Measurements from ENCODE around the gene PROK2. TPM values are rescaled to one million over a fixed set of nuclear protein-coding genes. Genes with fewer than 3 reads are reported as not detected.

PROK2 gene
- total and polyA plus RNA-seq, 2 donors (not counting 1 experiment from before 2014, with no cell fraction given), result 0.06 TPM; not detected in 1

GRCh38 chr3:71724584-71725270 lies 60.2 kb downstream of the PROK2 start:
- Histone ChIP-seq H3K79me2 (ENCODE audit: control insufficient read depth, insufficient read depth, low read length) (no peaks in the 10 kb centered on the region), H2AFZ (ENCODE audit: insufficient read depth, low read depth, low read length, poor library complexity, severe bottlenecking) (peak overlapping the region; percentile 90), H4K20me1 (ENCODE audit: control insufficient read depth, insufficient read depth, low read length, poor library complexity, severe bottlenecking) (no peaks in the 10 kb centered on the region), H3K4me3 (ENCODE audit: control extremely low read depth in 1 of 5, extremely low read depth in 1 of 5, insufficient read depth in 1 of 5, low read depth in 2 of 5, low read length in 4 of 5) (peak overlapping the region; percentile 59 to 71 (median 68)), H3K36me3 (replicated peaks in 1 of 2; ENCODE audit: control extremely low read depth in 1 of 2, control insufficient read depth in 1 of 2, extremely low read depth in 1 of 2, insufficient read depth in 2 of 2, low read length in 1 of 2) (no peaks in the 10 kb centered on the region), H3K9me3 (ENCODE audit: control extremely low read depth in 1 of 3, control insufficient read depth in 2 of 3, insufficient read depth in 1 of 3, low read length in 2 of 3) (no peaks in the 10 kb centered on the region), H3K27me3 (replicated peaks in 1 of 4; ENCODE audit: control extremely low read depth in 1 of 4, control insufficient read depth in 3 of 4, insufficient read depth in 4 of 4, low read length in 3 of 4) (peaks cover 0 to 29% (median 0%) of the 10 kb centered on the region in 4 experiments), H3K9ac (ENCODE audit: low read length) (peak overlapping the region; percentile 70), H3K27ac (ENCODE audit: low read length in 2 of 2) (no peak overlapping the region), H3K4me1 (ENCODE audit: control insufficient read depth in 2 of 2, insufficient read depth in 2 of 2, low read length in 2 of 2) (peaks cover 24 to 29% of the 10 kb centered on the region in 2 donors), H3K4me2 (replicated peaks; ENCODE audit: low read depth, low read length, poor library complexity, severe bottlenecking) (peak overlapping the region; percentile 97)
- H3K27ac Mint-ChIP-seq, result no peak overlapping the region
- intact Hi-C loops (cut with micrococcal nuclease), result loop anchor here (10.0 kb wide), 2 partner anchors 380 to 1270 kb away; partner anchors contain the start of gene PPP4R2
- 1% methylated on average over 67 of the region's 73 CpGs for WGBS (ENCODE audit: insufficient coverage)
- peak; percentile 57 for ATAC-seq (ENCODE audit: low read depth)
- H3K27me3 Mint-ChIP-seq, result peaks cover 10% of the 10 kb centered on the region
- peak overlapping the region; percentile 82 for H3K4me3 Mint-ChIP-seq
- POLR2A ChIA-PET, result no interaction called here
- peaks cover 38% of the 10 kb centered on the region for H3K4me1 Mint-ChIP-seq
- H3K9me3 Mint-ChIP-seq (ENCODE audit: insufficient read depth), result no peaks in the 10 kb centered on the region
- DNase-seq, result peak; percentile 64
- TF ChIP-seq CTCF (IDR thresholded peaks at IDR 0.05) (no peak), EZH2 (IDR thresholded peaks at IDR 0.05; ENCODE audit: borderline replicate concordance, insufficient read depth, low read depth, low read length, poor library complexity, severe bottlenecking) (no peak)
- CTCF ChIA-PET, result interaction anchor here (1.0 to 3.0 kb wide), 2 partner anchors 12 to 1098 kb away, joined by 6 to 22 read pairs; no protein-coding TSS in a partner anchor

GRCh38 chr3:71724171-71724453 lies 60.8 kb downstream of the PROK2 start:
- TF ChIP-seq EZH2 (IDR thresholded peaks at IDR 0.05; ENCODE audit: borderline replicate concordance, insufficient read depth, low read depth, low read length, poor library complexity, severe bottlenecking), result no peak
- no peak for TF ChIP-seq CTCF (IDR thresholded peaks at IDR 0.05)
- intact Hi-C loops (cut with micrococcal nuclease), result loop anchor here (10.0 kb wide), 2 partner anchors 381 to 1271 kb away; partner anchors contain the start of gene PPP4R2
- no peak for ATAC-seq (ENCODE audit: low read depth)
- Histone ChIP-seq H3K4me3 (ENCODE audit: control extremely low read depth in 1 of 5, extremely low read depth in 1 of 5, insufficient read depth in 1 of 5, low read depth in 2 of 5, low read length in 4 of 5) (peak overlapping the region; percentile 59 to 71 (median 68)), H3K27ac (ENCODE audit: low read length in 2 of 2) (no peak overlapping the region), H3K27me3 (replicated peaks in 1 of 4; ENCODE audit: control extremely low read depth in 1 of 4, control insufficient read depth in 3 of 4, insufficient read depth in 4 of 4, low read length in 3 of 4) (peaks cover 0 to 27% (median 0%) of the 10 kb centered on the region in 4 experiments), H2AFZ (ENCODE audit: insufficient read depth, low read depth, low read length, poor library complexity, severe bottlenecking) (peak overlapping the region; percentile 90), H3K36me3 (replicated peaks in 1 of 2; ENCODE audit: control extremely low read depth in 1 of 2, control insufficient read depth in 1 of 2, extremely low read depth in 1 of 2, insufficient read depth in 2 of 2, low read length in 1 of 2) (no peaks in the 10 kb centered on the region), H3K9me3 (ENCODE audit: control extremely low read depth in 1 of 3, control insufficient read depth in 2 of 3, insufficient read depth in 1 of 3, low read length in 2 of 3) (no peaks in the 10 kb centered on the region), H3K4me2 (replicated peaks; ENCODE audit: low read depth, low read length, poor library complexity, severe bottlenecking) (peak overlapping the region; percentile 97), H3K79me2 (ENCODE audit: control insufficient read depth, insufficient read depth, low read length) (no peaks in the 10 kb centered on the region), H4K20me1 (ENCODE audit: control insufficient read depth, insufficient read depth, low read length, poor library complexity, severe bottlenecking) (no peaks in the 10 kb centered on the region), H3K9ac (ENCODE audit: low read length) (peak overlapping the region; percentile 70), H3K4me1 (ENCODE audit: control insufficient read depth in 2 of 2, insufficient read depth in 2 of 2, low read length in 2 of 2) (peaks cover 24 to 29% of the 10 kb centered on the region in 2 donors)
- Mint-ChIP-seq H3K4me1 (peaks cover 34% of the 10 kb centered on the region), H3K9me3 (ENCODE audit: insufficient read depth) (no peaks in the 10 kb centered on the region), H3K4me3 (peak overlapping the region; percentile 82), H3K27me3 (peaks cover 14% of the 10 kb centered on the region), H3K27ac (no peak overlapping the region)
- peak; percentile 20 for DNase-seq
- POLR2A ChIA-PET, result no interaction called here
- CTCF ChIA-PET, result interaction anchor here (1.0 to 3.0 kb wide), 2 partner anchors 12 to 1098 kb away, joined by 6 to 22 read pairs; no protein-coding TSS in a partner anchor

Data from B cell (primary cell).